ENCODE results near the gene TBC1D22A. TPM values are rescaled to one million over a fixed set of nuclear protein-coding genes. Genes with fewer than 3 reads are reported as not detected.

Gene TBC1D22A
- total and polyA plus RNA-seq, 11 donors, result 9.4 to 30.7 (median 18.6) TPM

- no peaks in the 10 kb centered on the region for H3K4me1 ChIP-seq
- H3K36me3 ChIP-seq, result peaks cover 0 to 43% (median 26%) of the 10 kb centered on the region in 9 donors
- ATAC-seq (no peak), DNase-seq (no peak)
- no peak overlapping the region for H3K4me3 ChIP-seq
- 90 to 93% (median 92%) methylated on average over 10 of the region's 10 CpGs for WGBS, 4 donors
- intact Hi-C loops (cut with DNase I), result no loop called here
- no peaks in the 10 kb centered on the region for H3K9me3 ChIP-seq
- H3K27me3 ChIP-seq, result no peaks in the 10 kb centered on the region
- H3K27ac ChIP-seq, result no peak overlapping the region
- TF ChIP-seq, protein P1, sequence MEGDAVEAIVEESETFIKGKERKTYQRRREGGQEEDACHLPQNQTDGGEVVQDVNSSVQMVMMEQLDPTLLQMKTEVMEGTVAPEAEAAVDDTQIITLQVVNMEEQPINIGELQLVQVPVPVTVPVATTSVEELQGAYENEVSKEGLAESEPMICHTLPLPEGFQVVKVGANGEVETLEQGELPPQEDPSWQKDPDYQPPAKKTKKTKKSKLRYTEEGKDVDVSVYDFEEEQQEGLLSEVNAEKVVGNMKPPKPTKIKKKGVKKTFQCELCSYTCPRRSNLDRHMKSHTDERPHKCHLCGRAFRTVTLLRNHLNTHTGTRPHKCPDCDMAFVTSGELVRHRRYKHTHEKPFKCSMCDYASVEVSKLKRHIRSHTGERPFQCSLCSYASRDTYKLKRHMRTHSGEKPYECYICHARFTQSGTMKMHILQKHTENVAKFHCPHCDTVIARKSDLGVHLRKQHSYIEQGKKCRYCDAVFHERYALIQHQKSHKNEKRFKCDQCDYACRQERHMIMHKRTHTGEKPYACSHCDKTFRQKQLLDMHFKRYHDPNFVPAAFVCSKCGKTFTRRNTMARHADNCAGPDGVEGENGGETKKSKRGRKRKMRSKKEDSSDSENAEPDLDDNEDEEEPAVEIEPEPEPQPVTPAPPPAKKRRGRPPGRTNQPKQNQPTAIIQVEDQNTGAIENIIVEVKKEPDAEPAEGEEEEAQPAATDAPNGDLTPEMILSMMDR (IDR thresholded peaks at IDR 0.05), result no peak
- no peak for TF ChIP-seq POLR2A (IDR thresholded peaks at IDR 0.05)
Observed at GRCh38 chr22:46911346-46911745, 148.9 kb downstream of the TBC1D22A start.

DNA sequence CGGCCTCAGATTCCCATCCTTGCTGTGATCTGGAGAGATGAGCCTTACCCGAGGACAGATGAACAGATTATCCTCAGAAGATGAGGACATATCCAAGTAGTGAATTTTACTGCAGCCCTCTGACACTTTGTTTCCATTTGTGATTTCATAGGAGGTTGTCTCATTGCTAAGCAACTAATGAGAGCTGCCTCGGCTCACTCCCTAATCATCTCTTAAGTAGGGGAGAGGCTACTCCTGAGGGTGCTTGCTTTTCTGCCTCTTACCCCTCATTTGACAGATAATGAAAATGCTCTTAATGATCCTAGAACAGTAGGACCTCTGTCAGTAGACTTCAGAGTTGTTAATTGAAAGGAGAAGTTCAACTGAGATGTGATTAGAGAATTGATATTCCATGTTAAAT lies 150.9 kb downstream of the TBC1D22A start:
- no peak overlapping the region for H3K27ac ChIP-seq
- H3K4me3 ChIP-seq, result no peak overlapping the region
- ATAC-seq (no peak), DNase-seq (no peak)
- WGBS, 4 donors, result 69 to 90% (median 82%) methylated on average over 3 of the region's 3 CpGs
- no peaks in the 10 kb centered on the region for H3K9me3 ChIP-seq
- H3K27me3 ChIP-seq, result no peaks in the 10 kb centered on the region
- H3K4me1 ChIP-seq, result no peaks in the 10 kb centered on the region
- peaks cover 0 to 50% (median 28%) of the 10 kb centered on the region in 9 donors for H3K36me3 ChIP-seq
- intact Hi-C loops (cut with DNase I), result no loop called here
- TF ChIP-seq, protein P1 (IDR thresholded peaks at IDR 0.05), result no peak
- no peak for TF ChIP-seq POLR2A (IDR thresholded peaks at IDR 0.05)

DNA sequence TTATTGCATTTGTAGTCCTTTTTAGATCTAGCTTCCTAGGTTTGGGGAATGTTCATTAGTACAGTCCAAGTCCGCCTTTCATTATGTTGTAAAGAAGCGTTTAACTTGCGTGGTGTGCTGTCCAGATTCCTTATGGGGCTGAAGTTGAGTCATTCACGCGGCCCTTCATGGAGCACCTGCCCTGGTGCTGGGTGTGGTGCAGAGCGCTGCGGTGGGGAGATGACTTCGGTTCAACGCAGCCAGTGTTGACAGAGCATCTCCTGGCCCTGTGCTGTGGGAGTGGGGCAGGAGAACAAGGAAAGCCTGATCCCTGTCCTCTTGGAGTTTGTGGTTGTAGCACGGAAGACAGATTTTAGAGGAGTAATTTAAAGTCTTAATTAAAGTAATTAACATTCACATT lies 152.0 kb downstream of the TBC1D22A start:
- Histone ChIP-seq H3K9me3 (no peaks in the 10 kb centered on the region), H3K27ac (no peak overlapping the region), H3K36me3 (peaks cover 0 to 50% (median 28%) of the 10 kb centered on the region in 9 donors), H3K4me1 (no peaks in the 10 kb centered on the region), H3K4me3 (no peak overlapping the region), H3K27me3 (no peaks in the 10 kb centered on the region)
- no peak for TF ChIP-seq POLR2A (IDR thresholded peaks at IDR 0.05)
- TF ChIP-seq, protein P1 (IDR thresholded peaks at IDR 0.05), result no peak
- no peak for DNase-seq
- intact Hi-C loops (cut with DNase I), result no loop called here
- 91 to 94% (median 91%) methylated on average over 10 of the region's 10 CpGs for WGBS, 4 donors
- no peak for ATAC-seq

GRCh38 chr22:46914916-46915894 lies 152.8 kb downstream of the TBC1D22A start:
- intact Hi-C loops (cut with DNase I), result no loop called here
- peaks cover 0 to 50% (median 28%) of the 10 kb centered on the region in 9 donors for H3K36me3 ChIP-seq
- H3K27me3 ChIP-seq, result no peaks in the 10 kb centered on the region
- no peak for TF ChIP-seq POLR2A (IDR thresholded peaks at IDR 0.05)
- TF ChIP-seq, protein P1 (IDR thresholded peaks at IDR 0.05), result no peak
- H3K4me1 ChIP-seq, result no peaks in the 10 kb centered on the region
- 93 to 97% (median 95%) methylated on average over 20 to 21 of the region's 21 CpGs for WGBS, 4 donors
- no peak overlapping the region for H3K4me3 ChIP-seq
- ATAC-seq, result no peak
- H3K27ac ChIP-seq, result no peak overlapping the region
- no peak for DNase-seq
- no peaks in the 10 kb centered on the region for H3K9me3 ChIP-seq

All from heart left ventricle (tissue), 16 donors.